ENCODE data around the gene KRTAP4-3.
"Not testable (repeated sequence)": the region's sequence is repeated elsewhere in the genome, so short reads cannot be mapped to it uniquely, and the experiment has no call there.

The KRTAP4-3 gene

DNA sequence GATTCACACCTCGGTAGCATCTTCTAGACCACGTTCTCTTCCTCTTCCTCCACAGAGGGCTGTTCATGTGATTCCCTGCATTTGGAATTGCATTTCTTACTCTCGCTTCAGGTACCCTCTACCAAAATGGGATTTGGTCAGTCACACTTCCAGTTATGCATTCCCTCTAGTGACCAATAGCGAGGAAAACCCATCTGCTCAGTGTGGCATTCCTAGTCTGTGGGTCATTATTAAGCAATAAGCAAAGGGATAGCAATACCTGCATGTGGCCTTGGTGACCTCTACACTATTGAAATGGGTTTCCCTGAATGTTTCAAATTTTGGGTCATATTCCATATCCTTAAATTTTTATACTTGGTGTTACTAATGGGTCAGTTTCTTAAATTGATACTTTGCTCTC lies 18.0 kb downstream of the KRTAP4-3 start:
- no peak for DNase-seq

GRCh38 chr17:41149652-41149985 lies 18.4 kb downstream of the KRTAP4-3 start, which contains the start of gene KRTAP4-5:
TSS of gene KRTAP4-5 (minus strand) at chr17:41149825. CDS start at chr17:41149767, 58 bp downstream.
- no peak for DNase-seq

- not testable (repeated sequence) for DNase-seq
These were observed 18.9 kb downstream of the KRTAP4-3 start for GRCh38 chr17:41148971-41149651.

DNA sequence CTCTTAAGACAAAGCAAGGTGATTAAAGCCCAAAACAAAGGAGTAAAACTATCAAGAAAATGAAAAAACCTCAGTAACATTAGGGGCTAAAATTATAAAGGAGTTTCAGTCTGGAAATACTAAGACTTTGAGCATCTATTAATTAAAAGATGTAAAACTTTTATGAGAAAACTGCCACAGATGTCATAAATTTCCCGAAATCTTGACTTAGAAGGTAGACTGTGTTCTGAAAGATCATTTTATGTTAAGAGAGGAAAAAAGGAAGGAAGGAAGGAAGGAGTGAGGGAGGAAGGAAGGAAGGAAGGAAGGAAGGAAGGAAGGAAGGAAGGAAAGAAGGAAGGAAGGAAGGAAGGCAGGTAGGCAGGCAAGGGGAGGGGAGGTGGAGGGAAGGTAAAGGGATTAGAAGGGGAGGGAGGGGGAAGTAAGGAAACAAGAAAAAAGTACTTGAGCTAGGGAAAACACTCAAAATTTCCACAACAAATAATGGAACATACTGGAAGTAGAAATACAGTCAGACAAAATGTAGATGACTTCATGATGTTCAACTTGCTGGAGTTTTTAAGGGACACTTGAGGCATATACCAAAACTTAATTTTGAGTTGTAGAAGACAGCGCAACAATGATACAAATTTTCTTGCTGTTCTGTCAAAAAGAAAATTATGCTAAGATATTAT lies 20.4 kb downstream of the KRTAP4-3 start:
- no peak for DNase-seq

- no peak for DNase-seq
These were observed 22.8 kb downstream of the KRTAP4-3 start for GRCh38 chr17:41145261-41145660.

- no peak for DNase-seq
These were observed 23.2 kb downstream of the KRTAP4-3 start for GRCh38 chr17:41144846-41145245.

DNA sequence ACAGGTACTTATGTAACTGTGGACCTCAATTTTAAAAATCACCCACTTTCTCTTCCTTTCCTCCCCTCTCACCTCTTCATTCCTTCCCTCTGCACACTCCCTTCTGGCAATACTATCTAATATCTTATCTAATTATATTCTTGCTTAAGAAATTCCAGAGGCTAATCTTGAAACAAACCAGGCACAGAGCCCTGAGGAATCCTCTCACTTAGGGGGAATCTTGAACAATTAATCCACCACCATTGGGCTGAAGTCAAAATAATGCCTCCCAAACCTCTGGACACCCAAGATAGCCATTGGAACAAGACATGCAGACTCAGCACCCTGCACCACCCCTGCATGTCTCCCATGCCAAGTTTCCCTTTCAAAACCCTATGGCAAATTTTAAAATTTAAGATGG lies 26.7 kb downstream of the KRTAP4-3 start:
- no peak for DNase-seq

- DNase-seq = no peak
These were observed 27.5 kb downstream of the KRTAP4-3 start, which contains the start of gene KRTAP4-6 for GRCh38 chr17:41140360-41141131. TSS of gene KRTAP4-6 (minus strand) at chr17:41140544. CDS start at chr17:41140487, 57 bp downstream.

DNA sequence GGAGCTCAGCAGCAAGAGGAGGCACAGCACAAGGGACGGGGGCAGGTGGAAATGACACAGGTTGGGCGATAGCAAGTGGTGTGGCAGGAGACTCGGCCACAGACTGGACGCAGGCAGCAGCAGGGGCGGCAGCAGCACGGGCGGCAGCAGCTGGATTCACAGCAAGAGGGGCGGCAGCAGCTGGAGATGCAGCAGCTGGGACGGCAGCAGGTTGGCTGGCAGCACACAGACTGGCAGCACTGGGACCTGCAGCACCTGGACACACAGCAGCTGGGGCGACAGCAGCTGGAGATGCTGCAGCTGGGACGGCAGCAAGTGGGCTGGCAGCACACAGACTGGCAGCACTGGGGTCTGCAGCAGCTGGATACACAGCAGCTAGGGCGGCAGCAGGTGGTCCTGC lies 28.2 kb downstream of the KRTAP4-3 start:
- DNase-seq = not testable (repeated sequence)

- DNase-seq = no peak
These were observed 33.9 kb downstream of the KRTAP4-3 start for GRCh38 chr17:41133880-41134735.

DNA sequence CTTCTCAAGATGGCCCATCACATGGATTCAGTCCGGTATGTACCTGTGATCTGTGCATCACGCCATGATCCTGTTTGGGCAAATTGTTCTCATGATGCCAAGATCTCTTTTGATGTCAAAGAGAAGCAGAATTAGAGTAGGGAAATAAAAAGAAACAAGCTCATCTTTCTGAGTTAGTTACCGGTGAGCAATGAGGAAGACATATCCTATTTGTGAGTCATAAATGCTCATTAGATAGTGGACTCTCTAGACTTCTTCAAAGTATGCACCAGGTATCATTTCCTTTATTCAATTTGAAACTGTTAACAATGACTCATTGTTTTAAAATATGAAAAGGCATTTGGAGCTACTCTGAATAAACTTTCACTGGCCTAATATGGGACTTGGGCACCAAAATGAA lies 36.0 kb downstream of the KRTAP4-3 start:
- no peak for DNase-seq

- DNase-seq = no peak
These were observed 40.6 kb downstream of the KRTAP4-3 start for GRCh38 chr17:41127371-41127770.

- no peak for DNase-seq
These were observed 41.6 kb downstream of the KRTAP4-3 start for GRCh38 chr17:41126412-41126811.

- DNase-seq = no peak
These were observed 43.0 kb downstream of the KRTAP4-3 start for GRCh38 chr17:41125064-41125463.

GRCh38 chr17:41123991-41124371 lies 44.0 kb downstream of the KRTAP4-3 start, which contains the start of gene KRTAP4-12:
TSS of gene KRTAP4-12 (minus strand) at chr17:41124182. CDS start at chr17:41124122, 60 bp downstream.
- DNase-seq = not testable (repeated sequence)

DNA sequence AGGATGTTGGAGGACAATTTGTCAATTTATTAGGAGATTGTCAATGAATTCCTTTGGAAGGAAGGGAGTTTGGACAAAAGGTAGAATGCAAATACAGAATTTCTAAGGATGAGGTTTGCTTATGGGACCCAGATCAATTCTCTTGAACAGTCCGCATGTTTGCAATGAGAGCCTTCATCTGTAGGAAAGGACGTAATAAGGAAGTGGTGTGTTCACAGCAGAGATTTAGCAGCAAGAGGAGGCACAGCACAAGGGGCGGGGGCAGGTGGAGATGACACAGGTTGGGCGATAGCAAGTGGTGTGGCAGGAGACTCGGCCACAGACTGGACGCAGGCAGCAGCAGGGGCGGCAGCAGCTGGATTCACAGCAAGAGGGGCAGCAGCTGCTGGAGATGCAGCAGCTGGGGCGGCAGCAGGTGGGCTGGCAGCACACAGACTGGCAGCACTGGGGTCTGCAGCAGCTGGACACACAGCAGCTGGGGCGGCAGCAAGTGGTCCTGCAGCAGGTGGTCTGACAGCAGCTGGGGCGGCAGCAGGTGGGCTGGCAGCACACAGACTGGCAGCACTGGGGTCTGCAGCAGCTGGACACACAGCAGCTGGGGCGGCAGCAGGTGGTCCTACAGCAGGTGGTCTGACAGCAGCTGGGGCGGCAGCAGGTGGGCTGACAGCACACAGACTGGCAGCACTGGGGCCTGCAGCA lies 44.6 kb downstream of the KRTAP4-3 start:
- DNase-seq = not testable (repeated sequence)

DNA sequence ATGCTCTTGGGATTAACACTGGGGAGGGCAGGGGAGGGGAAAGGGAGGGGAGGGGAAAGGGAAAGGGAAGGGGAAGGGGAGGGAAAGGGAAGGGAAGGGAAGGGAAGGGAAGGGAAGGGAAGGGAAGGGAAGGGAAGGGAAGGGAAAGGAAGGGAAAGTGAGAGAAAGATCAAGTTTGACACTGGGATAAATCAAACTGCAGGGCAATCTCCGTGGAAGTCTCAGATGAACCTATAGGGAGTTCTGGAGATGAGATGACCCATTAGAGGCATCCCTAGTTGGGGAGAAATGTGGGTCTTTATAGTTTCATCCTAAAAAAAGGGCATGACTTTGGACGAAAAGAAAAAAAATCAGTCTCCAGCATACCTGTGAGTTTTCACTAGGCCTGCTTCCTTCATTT lies 46.3 kb downstream of the KRTAP4-3 start:
- no peak for DNase-seq

DNA sequence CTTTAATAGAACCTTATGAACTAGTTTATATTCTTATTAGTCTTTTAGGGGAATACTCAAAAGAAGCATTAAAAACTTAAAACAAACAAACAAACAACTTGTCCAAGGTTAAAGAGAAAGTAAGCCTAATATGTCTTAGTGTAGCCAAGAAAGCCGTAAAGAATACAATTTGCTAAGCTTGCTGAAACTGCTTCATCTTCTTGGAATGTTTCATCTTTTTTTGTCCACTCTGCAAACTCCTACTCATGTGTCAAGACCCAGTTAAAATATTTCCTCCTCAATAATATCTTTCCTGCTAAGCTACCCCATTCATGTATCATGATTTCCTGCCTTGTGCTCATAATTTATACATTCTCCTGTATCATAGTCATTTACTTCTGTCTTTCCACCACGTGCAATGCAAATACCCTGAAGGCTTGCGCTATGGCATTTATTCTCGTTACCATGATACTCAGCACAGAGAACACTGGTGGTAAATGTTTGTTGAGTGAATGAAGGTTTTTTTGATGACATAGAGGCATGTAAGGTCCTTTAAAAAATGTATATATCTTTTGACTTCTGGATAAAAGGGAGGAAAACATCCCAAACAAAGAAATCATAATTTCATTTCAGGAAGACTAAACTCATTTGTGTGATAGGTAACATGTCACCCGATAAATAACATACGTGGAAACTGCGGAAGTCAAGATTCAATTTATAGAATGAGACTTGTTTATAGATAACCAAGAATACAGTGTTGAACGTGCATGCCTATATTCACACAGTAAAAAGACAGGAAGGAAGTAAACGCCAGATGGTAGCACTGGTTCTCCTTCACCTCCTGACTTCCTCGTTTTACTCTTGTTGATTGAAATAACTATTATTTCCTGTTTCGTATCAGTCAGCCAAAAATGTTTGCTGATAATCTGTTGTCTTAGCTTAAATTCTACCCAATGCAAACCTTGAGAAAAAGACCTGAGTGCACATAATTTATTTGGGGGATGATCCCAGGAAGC lies 48.0 kb downstream of the KRTAP4-3 start:
- not testable (repeated sequence) for DNase-seq

DNA sequence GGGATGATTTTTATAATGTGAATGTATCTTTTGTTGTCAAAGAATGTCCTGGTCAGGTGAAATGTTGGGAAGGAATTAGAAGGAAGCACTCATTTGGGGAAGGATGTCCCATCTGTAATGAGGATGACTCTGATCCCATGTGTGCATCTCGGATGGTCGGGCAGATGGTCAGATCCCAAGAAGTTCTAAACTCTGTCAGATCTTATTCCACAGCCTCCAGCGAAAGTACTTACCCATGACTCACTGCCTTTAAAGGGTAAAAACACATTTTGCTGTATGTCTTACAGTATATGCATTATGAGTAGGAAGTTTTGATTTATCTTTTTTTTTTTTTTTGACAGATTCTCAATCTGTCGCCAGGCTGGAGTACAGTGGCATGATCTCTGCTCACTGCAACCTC lies 49.3 kb downstream of the KRTAP4-3 start:
- no peak for DNase-seq

GRCh38 chr17:41117846-41118386 lies 50.1 kb downstream of the KRTAP4-3 start, which contains the start of gene KRTAP4-11:
TSS of gene KRTAP4-11 (minus strand) at chr17:41118373. CDS start at chr17:41118315, 58 bp downstream.
- DNase-seq = not testable (repeated sequence)

All from activated CD4-positive, alpha-beta T cell treated with anti-CD3 and anti-CD28 coated beads for 1 hour (primary cell).